HG03159 (cell line): ENCODE results near the gene NDUFV1.
"Not testable (repeated sequence)": the region's sequence is repeated elsewhere in the genome, so short reads cannot be mapped to it uniquely, and the experiment has no call there.

Experiments
- ATAC-seq: cut with Tn5 transposase; IDR thresholded peaks from one replicate; pipeline ENCODE4 v1.9.1; 2021; ENCODE audit warnings: mild to moderate bottlenecking, moderate library complexity; ENCODE audit not compliant: unreplicated experiment

The NDUFV1 gene

GRCh38 chr11:67611165-67611564 is 4.4 kb downstream of the NDUFV1 start:
- no peak for ATAC-seq

GRCh38 chr11:67611704-67612587 is 5.2 kb downstream of the NDUFV1 start:
- no peak for ATAC-seq

GRCh38 chr11:67612751-67613150 is 6.0 kb downstream of the NDUFV1 start:
- ATAC-seq, result no peak

- no peak for ATAC-seq
Measured at GRCh38 chr11:67613313-67613959, 6.7 kb downstream of the NDUFV1 start.

GRCh38 chr11:67613960-67614715 is 7.4 kb downstream of the NDUFV1 start:
- ATAC-seq, result peak; percentile 74

GRCh38 chr11:67614730-67615714 is 8.3 kb downstream of the NDUFV1 start:
- no peak for ATAC-seq

GRCh38 chr11:67615728-67616430 is 9.1 kb downstream of the NDUFV1 start:
- no peak for ATAC-seq

- no peak for ATAC-seq
Measured at GRCh38 chr11:67616431-67617242, 9.9 kb downstream of the NDUFV1 start.

- no peak for ATAC-seq
Measured at GRCh38 chr11:67617243-67617953, 10.7 kb downstream of the NDUFV1 start.

- ATAC-seq, result not testable (repeated sequence)
Measured at GRCh38 chr11:67618901-67619659, 12.3 kb downstream of the NDUFV1 start.

- not testable (repeated sequence) for ATAC-seq
Measured at GRCh38 chr11:67619683-67620618, 13.2 kb downstream of the NDUFV1 start.

- not testable (repeated sequence) for ATAC-seq
Measured at GRCh38 chr11:67620621-67621020, 13.9 kb downstream of the NDUFV1 start.

GRCh38 chr11:67621928-67622327 is 15.2 kb downstream of the NDUFV1 start:
- not testable (repeated sequence) for ATAC-seq

GRCh38 chr11:67622905-67623304 is 16.2 kb downstream of the NDUFV1 start:
- ATAC-seq, result not testable (repeated sequence)

GRCh38 chr11:67623795-67624194 is 17.1 kb downstream of the NDUFV1 start:
- ATAC-seq, result not testable (repeated sequence)

GRCh38 chr11:67626131-67626833 is 19.5 kb downstream of the NDUFV1 start:
- not testable (repeated sequence) for ATAC-seq
